ENCODE results near the gene SCGB1D1. TPM values are rescaled to one million over a fixed set of nuclear protein-coding genes. Genes with fewer than 3 reads are reported as not detected.

SCGB1D1 gene
- total RNA-seq, 1 experiment from 2014 or later: not detected

DNA sequence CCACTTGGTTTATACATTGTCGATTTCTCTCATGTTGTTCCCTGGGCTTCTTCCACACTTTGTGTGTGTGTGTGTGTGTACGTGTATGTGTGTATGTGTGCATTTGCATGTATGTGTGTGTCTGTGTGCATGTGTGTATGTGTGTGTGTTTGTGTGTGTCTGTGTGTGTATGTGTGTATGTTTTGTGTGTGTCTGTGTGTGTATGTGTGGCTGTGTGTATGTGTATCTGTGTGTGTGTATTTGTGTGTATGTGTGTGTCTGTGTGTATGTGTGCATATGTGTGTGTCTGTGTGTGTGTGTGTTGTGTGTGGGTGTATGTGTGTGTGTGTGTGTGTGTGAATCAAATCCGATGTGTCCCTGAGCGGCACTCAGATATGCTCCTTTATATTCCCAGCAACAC, 47.5 kb downstream of the SCGB1D1 start:
- Histone ChIP-seq H3K27ac (no peak overlapping the region), H3K9me2 (ENCODE audit: insufficient read depth) (no peaks in the 10 kb centered on the region), H3F3A (ENCODE audit: insufficient read depth, low read depth) (no peaks in the 10 kb centered on the region), H3K36me3 (ENCODE audit: low read depth) (no peaks in the 10 kb centered on the region), H3K4me3 (no peak overlapping the region), H3K4me1 (replicated peaks; ENCODE audit: insufficient read depth) (no peaks in the 10 kb centered on the region), H3K9me3 (ENCODE audit: insufficient read depth, low read depth) (no peaks in the 10 kb centered on the region), H2AFZ (no peak overlapping the region), H4K20me1 (ENCODE audit: insufficient read depth) (no peaks in the 10 kb centered on the region), H3K27me3 (ENCODE audit: insufficient read depth, low read depth) (peaks cover 52% of the 10 kb centered on the region), H3K79me2 (ENCODE audit: low read depth) (no peaks in the 10 kb centered on the region), H3K4me2 (no peak overlapping the region)
- DNase-seq: no peak
- intact Hi-C loops (cut with micrococcal nuclease; ENCODE audit: unreplicated experiment): no loop called here
- TF ChIP-seq, protein P1, sequence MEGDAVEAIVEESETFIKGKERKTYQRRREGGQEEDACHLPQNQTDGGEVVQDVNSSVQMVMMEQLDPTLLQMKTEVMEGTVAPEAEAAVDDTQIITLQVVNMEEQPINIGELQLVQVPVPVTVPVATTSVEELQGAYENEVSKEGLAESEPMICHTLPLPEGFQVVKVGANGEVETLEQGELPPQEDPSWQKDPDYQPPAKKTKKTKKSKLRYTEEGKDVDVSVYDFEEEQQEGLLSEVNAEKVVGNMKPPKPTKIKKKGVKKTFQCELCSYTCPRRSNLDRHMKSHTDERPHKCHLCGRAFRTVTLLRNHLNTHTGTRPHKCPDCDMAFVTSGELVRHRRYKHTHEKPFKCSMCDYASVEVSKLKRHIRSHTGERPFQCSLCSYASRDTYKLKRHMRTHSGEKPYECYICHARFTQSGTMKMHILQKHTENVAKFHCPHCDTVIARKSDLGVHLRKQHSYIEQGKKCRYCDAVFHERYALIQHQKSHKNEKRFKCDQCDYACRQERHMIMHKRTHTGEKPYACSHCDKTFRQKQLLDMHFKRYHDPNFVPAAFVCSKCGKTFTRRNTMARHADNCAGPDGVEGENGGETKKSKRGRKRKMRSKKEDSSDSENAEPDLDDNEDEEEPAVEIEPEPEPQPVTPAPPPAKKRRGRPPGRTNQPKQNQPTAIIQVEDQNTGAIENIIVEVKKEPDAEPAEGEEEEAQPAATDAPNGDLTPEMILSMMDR (conservative IDR thresholded peaks at IDR 0.05): no peak
- TF ChIP-seq EZH2 (IDR thresholded peaks at IDR 0.05; ENCODE audit: low read depth): no peak
- CTCF ChIA-PET: no interaction called here
- POLR2A ChIA-PET (ENCODE audit: unreplicated experiment): no interaction called here
- BruUV-seq (replicated peaks): no TSS peak

DNA sequence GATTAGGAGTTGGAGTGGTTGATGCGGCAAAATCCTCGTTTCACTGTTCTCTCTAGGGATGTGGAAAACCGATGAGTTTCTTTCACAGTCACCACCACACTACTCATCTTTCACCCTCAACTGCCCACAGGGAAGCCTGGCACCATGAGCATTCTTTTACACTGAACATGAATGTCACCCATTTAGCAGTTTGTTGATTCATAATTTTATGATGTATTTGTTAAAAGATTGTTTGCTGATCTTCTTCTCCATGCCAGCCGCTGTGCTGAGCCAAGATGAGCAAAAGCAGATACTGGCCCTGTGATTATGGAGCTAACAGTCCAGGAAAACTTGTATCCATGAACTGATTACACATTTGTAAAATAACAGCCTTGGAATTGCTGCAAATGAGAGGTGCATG, 48.1 kb downstream of the SCGB1D1 start:
- no peak overlapping the region for H3K4me3 ChIP-seq
- ChIA-PET POLR2A (ENCODE audit: unreplicated experiment) (no interaction called here), CTCF (no interaction called here)
- no peaks in the 10 kb centered on the region for H3K9me3 ChIP-seq (ENCODE audit: insufficient read depth, low read depth)
- no peak overlapping the region for H2AFZ ChIP-seq
- intact Hi-C loops (cut with micrococcal nuclease; ENCODE audit: unreplicated experiment): no loop called here
- no peaks in the 10 kb centered on the region for H3K4me1 ChIP-seq (replicated peaks; ENCODE audit: insufficient read depth)
- H3K27ac ChIP-seq: no peak overlapping the region
- no peaks in the 10 kb centered on the region for H3K79me2 ChIP-seq (ENCODE audit: low read depth)
- TF ChIP-seq EZH2 (IDR thresholded peaks at IDR 0.05; ENCODE audit: low read depth): no peak
- TF ChIP-seq, protein P1 (conservative IDR thresholded peaks at IDR 0.05): no peak
- no peak overlapping the region for H3K4me2 ChIP-seq
- no peaks in the 10 kb centered on the region for H3K9me2 ChIP-seq (ENCODE audit: insufficient read depth)
- no peak for DNase-seq
- BruUV-seq (replicated peaks): no TSS peak
- H3K27me3 ChIP-seq (ENCODE audit: insufficient read depth, low read depth): peaks cover 49% of the 10 kb centered on the region
- no peaks in the 10 kb centered on the region for H3F3A ChIP-seq (ENCODE audit: insufficient read depth, low read depth)
- H3K36me3 ChIP-seq (ENCODE audit: low read depth): no peaks in the 10 kb centered on the region
- no peaks in the 10 kb centered on the region for H4K20me1 ChIP-seq (ENCODE audit: insufficient read depth)

DNA sequence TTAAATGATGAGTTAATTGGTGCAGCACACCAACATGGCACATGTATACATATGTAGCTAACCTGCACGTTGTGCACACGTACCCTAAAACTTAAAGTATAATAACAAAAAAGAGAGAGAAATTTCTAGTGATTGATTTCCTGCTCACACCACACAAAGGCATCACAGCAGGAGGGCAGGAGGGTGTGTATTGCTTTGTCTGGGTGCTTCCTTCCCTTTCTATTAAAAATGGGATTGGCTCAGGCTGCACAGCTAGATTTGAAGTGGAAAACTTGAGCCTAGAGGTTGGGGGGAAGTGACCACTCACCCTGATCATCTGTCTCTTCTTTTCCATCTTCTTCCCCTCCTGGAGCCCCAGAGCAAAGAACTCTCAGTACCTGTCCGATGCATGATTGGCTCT, 51.1 kb downstream of the SCGB1D1 start:
- Histone ChIP-seq H3K4me2 (no peak overlapping the region), H3K27ac (no peak overlapping the region), H3F3A (ENCODE audit: insufficient read depth, low read depth) (no peaks in the 10 kb centered on the region), H2AFZ (no peak overlapping the region), H4K20me1 (ENCODE audit: insufficient read depth) (no peaks in the 10 kb centered on the region), H3K9me3 (ENCODE audit: insufficient read depth, low read depth) (no peaks in the 10 kb centered on the region), H3K79me2 (ENCODE audit: low read depth) (no peaks in the 10 kb centered on the region), H3K4me1 (replicated peaks; ENCODE audit: insufficient read depth) (no peaks in the 10 kb centered on the region), H3K36me3 (ENCODE audit: low read depth) (no peaks in the 10 kb centered on the region), H3K9me2 (ENCODE audit: insufficient read depth) (no peaks in the 10 kb centered on the region), H3K27me3 (ENCODE audit: insufficient read depth, low read depth) (peaks cover 48% of the 10 kb centered on the region), H3K4me3 (no peak overlapping the region)
- ChIA-PET POLR2A (ENCODE audit: unreplicated experiment) (no interaction called here), CTCF (no interaction called here)
- BruUV-seq (replicated peaks): no TSS peak
- intact Hi-C loops (cut with micrococcal nuclease; ENCODE audit: unreplicated experiment): loop anchor here (10.0 kb wide), 1 partner anchor 64 kb away; no protein-coding TSS in a partner anchor
- TF ChIP-seq, protein P1 (conservative IDR thresholded peaks at IDR 0.05): no peak
- TF ChIP-seq EZH2 (IDR thresholded peaks at IDR 0.05; ENCODE audit: low read depth): no peak
- DNase-seq: no peak
